OCI-LY3 (cell line): ENCODE measurements around the gene LCE4A.

Source experiments
- CTCF ChIP-seq: fragments of 200-600, 300-600 bp; sonication (generic); IDR thresholded peaks from 2 replicates; pipeline ENCODE4 v1.5.1; 2014; ENCODE audit warnings: antibody characterized with exemption, low read length, low read depth
- EZH2phosphoT487 ChIP-seq: fragments of 200-600 bp; shearing (Covaris generic); IDR thresholded peaks from 2 replicates; pipeline ENCODE4 v1.6.1; 2018; ENCODE audit warnings: antibody characterized with exemption, mixed run types, low read depth

DNA sequence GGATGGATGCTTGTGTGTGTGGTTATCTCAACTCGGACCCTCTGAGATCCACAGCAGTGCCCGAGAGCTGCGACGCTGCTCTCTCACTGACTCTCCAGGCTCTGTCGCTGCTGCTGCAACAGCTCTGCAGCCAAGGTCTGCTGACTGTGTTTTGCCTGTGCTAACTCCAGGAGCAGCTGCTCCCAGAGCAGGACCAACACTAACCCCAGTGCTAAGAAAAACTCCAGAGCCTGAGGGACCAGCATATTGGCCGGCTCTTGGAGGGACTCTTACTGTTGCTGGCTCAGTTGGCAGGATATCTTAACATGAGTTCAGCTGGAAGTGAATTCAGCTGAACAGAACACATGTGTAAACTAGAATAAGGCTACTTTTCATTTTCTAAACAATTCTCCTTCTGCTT lies 28.5 kb upstream of the LCE4A start:
- TF ChIP-seq CTCF = no peak
- no peak for TF ChIP-seq EZH2phosphoT487
